Adipocyte (in vitro differentiated cells): Measurements from ENCODE around the gene ZNF783.
"Not testable (repeated sequence)": the region's sequence is repeated elsewhere in the genome, so short reads cannot be mapped to it uniquely, and the experiment has no call there.

Source experiments
- DNase-seq: peaks from one replicate; pipeline ENCODE4 v3.0.0-alpha.2; 2015; ENCODE audit warnings: low read depth
- H3K27me3 ChIP-seq: replicated peaks from 2 replicates; pipeline ENCODE4 v1.7.0; 2013; ENCODE audit warnings: mild to moderate bottlenecking, low read length, moderate library complexity; ENCODE audit not compliant: control insufficient read depth, insufficient read depth
- H3K36me3 ChIP-seq: 2 replicates; pipeline ENCODE4 v1.7.0; 2013; ENCODE audit warnings: low read length, mild to moderate bottlenecking, moderate library complexity; ENCODE audit not compliant: control insufficient read depth, insufficient read depth, severe bottlenecking
- H3K4me1 ChIP-seq: 2 replicates; pipeline ENCODE4 v1.7.0; 2013; ENCODE audit warnings: mild to moderate bottlenecking, low read length, moderate library complexity; ENCODE audit not compliant: control insufficient read depth, insufficient read depth
- H3K4me3 ChIP-seq: 2 replicates; pipeline ENCODE4 v1.7.0; 2013; ENCODE audit warnings: mild to moderate bottlenecking, low read length, moderate library complexity
- H3K9ac ChIP-seq: 2 replicates; pipeline ENCODE4 v1.7.0; 2013; ENCODE audit warnings: mild to moderate bottlenecking, low read length, moderate library complexity
- H3K9me3 ChIP-seq: 2 replicates; pipeline ENCODE4 v1.7.0; 2013; ENCODE audit warnings: mild to moderate bottlenecking, low read length, moderate library complexity; ENCODE audit not compliant: control insufficient read depth

ZNF783 gene

GRCh38 chr7:149266451-149266850 lies 4.5 kb downstream of the ZNF783 start:
- no peak overlapping the region for H3K9ac ChIP-seq
- no peaks in the 10 kb centered on the region for H3K27me3 ChIP-seq
- H3K4me3 ChIP-seq: no peak overlapping the region
- no peaks in the 10 kb centered on the region for H3K9me3 ChIP-seq
- DNase-seq: no peak
- H3K4me1 ChIP-seq: peaks cover 13% of the 10 kb centered on the region
- peaks cover 54% of the 10 kb centered on the region for H3K36me3 ChIP-seq

- H3K4me1 ChIP-seq: peaks cover 9% of the 10 kb centered on the region
- H3K4me3 ChIP-seq: no peak overlapping the region
- no peak for DNase-seq
- no peaks in the 10 kb centered on the region for H3K27me3 ChIP-seq
- H3K36me3 ChIP-seq: peaks cover 66% of the 10 kb centered on the region
- H3K9me3 ChIP-seq: no peaks in the 10 kb centered on the region
- H3K9ac ChIP-seq: no peak overlapping the region
These were observed 5.7 kb downstream of the ZNF783 start for GRCh38 chr7:149267733-149268132.

- not testable (repeated sequence) for H3K4me1 ChIP-seq, H3K9ac ChIP-seq, H3K9me3 ChIP-seq, H3K4me3 ChIP-seq, H3K27me3 ChIP-seq, DNase-seq
- peaks cover 63% of the 10 kb centered on the region for H3K36me3 ChIP-seq
These were observed 12.4 kb downstream of the ZNF783 start for GRCh38 chr7:149274424-149274823.

GRCh38 chr7:149277871-149278270 lies 15.9 kb downstream of the ZNF783 start:
- no peaks in the 10 kb centered on the region for H3K9me3 ChIP-seq
- H3K4me3 ChIP-seq: no peak overlapping the region
- no peak for DNase-seq
- H3K36me3 ChIP-seq: peaks cover 47% of the 10 kb centered on the region
- no peaks in the 10 kb centered on the region for H3K4me1 ChIP-seq
- H3K9ac ChIP-seq: no peak overlapping the region
- H3K27me3 ChIP-seq: no peaks in the 10 kb centered on the region

- Histone ChIP-seq H3K4me3 (no peak overlapping the region), H3K36me3 (peaks cover 43% of the 10 kb centered on the region), H3K9ac (no peak overlapping the region), H3K4me1 (no peaks in the 10 kb centered on the region), H3K27me3 (no peaks in the 10 kb centered on the region), H3K9me3 (no peaks in the 10 kb centered on the region)
- no peak for DNase-seq
These were observed 16.4 kb downstream of the ZNF783 start for GRCh38 chr7:149278396-149278795.

GRCh38 chr7:149279111-149279743 lies 17.2 kb downstream of the ZNF783 start:
- DNase-seq: no peak
- H3K9ac ChIP-seq: no peak overlapping the region
- H3K36me3 ChIP-seq: peaks cover 43% of the 10 kb centered on the region
- H3K4me3 ChIP-seq: no peak overlapping the region
- no peaks in the 10 kb centered on the region for H3K27me3 ChIP-seq
- H3K4me1 ChIP-seq: no peaks in the 10 kb centered on the region
- no peaks in the 10 kb centered on the region for H3K9me3 ChIP-seq

GRCh38 chr7:149280151-149280550 lies 18.2 kb downstream of the ZNF783 start:
- Histone ChIP-seq H3K9me3 (no peaks in the 10 kb centered on the region), H3K4me1 (no peaks in the 10 kb centered on the region), H3K9ac (no peak overlapping the region), H3K27me3 (no peaks in the 10 kb centered on the region), H3K4me3 (no peak overlapping the region), H3K36me3 (peaks cover 38% of the 10 kb centered on the region)
- no peak for DNase-seq

GRCh38 chr7:149280661-149281507 lies 18.9 kb downstream of the ZNF783 start:
- H3K9ac ChIP-seq: no peak overlapping the region
- no peak overlapping the region for H3K4me3 ChIP-seq
- no peak for DNase-seq
- peaks cover 32% of the 10 kb centered on the region for H3K36me3 ChIP-seq
- H3K9me3 ChIP-seq: no peaks in the 10 kb centered on the region
- peaks cover 5% of the 10 kb centered on the region for H3K4me1 ChIP-seq
- H3K27me3 ChIP-seq: no peaks in the 10 kb centered on the region

- Histone ChIP-seq H3K4me1 (peaks cover 5% of the 10 kb centered on the region), H3K4me3 (no peak overlapping the region), H3K27me3 (no peaks in the 10 kb centered on the region), H3K9ac (no peak overlapping the region), H3K36me3 (peaks cover 27% of the 10 kb centered on the region), H3K9me3 (no peaks in the 10 kb centered on the region)
- no peak for DNase-seq
These were observed 19.7 kb downstream of the ZNF783 start for GRCh38 chr7:149281508-149282330.

GRCh38 chr7:149282331-149282655 lies 20.3 kb downstream of the ZNF783 start:
- peaks cover 5% of the 10 kb centered on the region for H3K4me1 ChIP-seq
- H3K9ac ChIP-seq: no peak overlapping the region
- peaks cover 23% of the 10 kb centered on the region for H3K36me3 ChIP-seq
- no peak overlapping the region for H3K4me3 ChIP-seq
- H3K9me3 ChIP-seq: no peaks in the 10 kb centered on the region
- no peak for DNase-seq
- no peaks in the 10 kb centered on the region for H3K27me3 ChIP-seq

GRCh38 chr7:149283321-149283720 lies 21.3 kb downstream of the ZNF783 start:
- Histone ChIP-seq H3K36me3 (peaks cover 24% of the 10 kb centered on the region), H3K27me3 (no peaks in the 10 kb centered on the region), H3K4me1 (peaks cover 5% of the 10 kb centered on the region), H3K4me3 (no peak overlapping the region), H3K9me3 (no peaks in the 10 kb centered on the region), H3K9ac (no peak overlapping the region)
- DNase-seq: no peak
